Activated naive CD4-positive, alpha-beta T cell treated with anti-CD3 and anti-CD28 coated beads, Interleukin-2, amount 50 U/mL, for 72 hours (primary cell): Measurements from ENCODE around the gene MYO3B. TPM values are rescaled to one million over a fixed set of nuclear protein-coding genes. Genes with fewer than 3 reads are reported as not detected.
"Not testable (repeated sequence)": the region's sequence is repeated elsewhere in the genome, so short reads cannot be mapped to it uniquely, and the experiment has no call there.

ENCODE experiments used
- ATAC-seq, 2 donors: fragments of 150-1000 bp; cut with Tn5 transposase; 2 replicates each; pipeline ENCODE4 v1.10.0; 2021; ENCODE audit warnings: mild to moderate bottlenecking in 2 of 2, moderate library complexity in 2 of 2
- DNase-seq, 2 donors: peaks; one replicate each; pipeline ENCODE4 v3.0.0; 2021 to 2022; ENCODE audit warnings: low spot score in 2 of 2
- H3K27ac Mint-ChIP-seq, 2 donors: one replicate each; pipeline ENCODE4 v1.8.0; 2022; ENCODE audit warnings: mild to moderate bottlenecking in 2 of 2, mixed read lengths in 2 of 2
- H3K36me3 Mint-ChIP-seq, 2 donors: one replicate each; pipeline ENCODE4 v1.8.0; 2022; ENCODE audit warnings: mixed read lengths in 2 of 2
- H3K9me3 Mint-ChIP-seq, 2 donors: one replicate each; pipeline ENCODE4 v1.8.0; 2022; ENCODE audit warnings: mixed read lengths in 2 of 2
- total RNA-seq, 2 donors: library from RNA; stranded (reverse); gene quantifications; one replicate each; pipeline ENCODE4 v1.2.3, GENCODE V29; 2022

MYO3B gene
- total RNA-seq, 2 donors from 2014 or later = 0.18 to 0.27 TPM

- Mint-ChIP-seq H3K36me3 (peaks cover 8 to 12% of the 10 kb centered on the region in 2 donors), H3K27ac (no peak overlapping the region), H3K9me3 (peaks cover 14 to 18% of the 10 kb centered on the region in 2 donors)
- no peak for ATAC-seq
- no peak for DNase-seq
These were observed 13.4 kb downstream of the MYO3B start for GRCh38 chr2:170191166-170191866.

- no peaks in the 10 kb centered on the region for H3K36me3 Mint-ChIP-seq
- ATAC-seq (no peak), DNase-seq (no peak)
- peaks cover 0 to 4% of the 10 kb centered on the region in 2 donors for H3K9me3 Mint-ChIP-seq
- no peak overlapping the region for H3K27ac Mint-ChIP-seq
These were observed 19.0 kb downstream of the MYO3B start for GRCh38 chr2:170196963-170197362.

GRCh38 chr2:170201275-170201674 lies 23.3 kb downstream of the MYO3B start:
- Mint-ChIP-seq H3K36me3 (no peaks in the 10 kb centered on the region), H3K27ac (no peak overlapping the region), H3K9me3 (no peaks in the 10 kb centered on the region)
- DNase-seq = no peak
- ATAC-seq = no peak

GRCh38 chr2:170201734-170202393 lies 23.9 kb downstream of the MYO3B start:
- H3K36me3 Mint-ChIP-seq = no peaks in the 10 kb centered on the region
- DNase-seq (no peak), ATAC-seq (no peak)
- no peaks in the 10 kb centered on the region for H3K9me3 Mint-ChIP-seq
- H3K27ac Mint-ChIP-seq = no peak overlapping the region

- DNase-seq = no peak
- Mint-ChIP-seq H3K36me3 (no peaks in the 10 kb centered on the region), H3K27ac (no peak overlapping the region), H3K9me3 (no peaks in the 10 kb centered on the region)
- ATAC-seq = no peak
These were observed 24.5 kb downstream of the MYO3B start for GRCh38 chr2:170202437-170202836.

- DNase-seq = no peak
- no peak overlapping the region for H3K27ac Mint-ChIP-seq
- no peaks in the 10 kb centered on the region for H3K36me3 Mint-ChIP-seq
- no peaks in the 10 kb centered on the region for H3K9me3 Mint-ChIP-seq
- ATAC-seq = no peak
These were observed 26.5 kb downstream of the MYO3B start for GRCh38 chr2:170204298-170204951.

GRCh38 chr2:170206246-170206645 lies 28.3 kb downstream of the MYO3B start:
- DNase-seq = no peak
- no peak for ATAC-seq
- H3K36me3 Mint-ChIP-seq = peaks cover 0 to 6% of the 10 kb centered on the region in 2 donors
- no peaks in the 10 kb centered on the region for H3K9me3 Mint-ChIP-seq
- no peak overlapping the region for H3K27ac Mint-ChIP-seq

- H3K27ac Mint-ChIP-seq = no peak overlapping the region
- no peak for ATAC-seq
- no peak for DNase-seq
- H3K9me3 Mint-ChIP-seq = no peaks in the 10 kb centered on the region
- peaks cover 0 to 10% of the 10 kb centered on the region in 2 donors for H3K36me3 Mint-ChIP-seq
These were observed 29.0 kb downstream of the MYO3B start for GRCh38 chr2:170206805-170207407.

- H3K9me3 Mint-ChIP-seq = no peaks in the 10 kb centered on the region
- DNase-seq (no peak), ATAC-seq (no peak)
- H3K36me3 Mint-ChIP-seq = peaks cover 0 to 10% of the 10 kb centered on the region in 2 donors
- H3K27ac Mint-ChIP-seq = no peak overlapping the region
These were observed 30.0 kb downstream of the MYO3B start for GRCh38 chr2:170207901-170208300.

- no peaks in the 10 kb centered on the region for H3K9me3 Mint-ChIP-seq
- ATAC-seq (no peak), DNase-seq (no peak)
- no peak overlapping the region for H3K27ac Mint-ChIP-seq
- peaks cover 0 to 10% of the 10 kb centered on the region in 2 donors for H3K36me3 Mint-ChIP-seq
These were observed 31.0 kb downstream of the MYO3B start for GRCh38 chr2:170208967-170209366.

- ATAC-seq = no peak
- DNase-seq = no peak
- no peaks in the 10 kb centered on the region for H3K9me3 Mint-ChIP-seq
- no peak overlapping the region for H3K27ac Mint-ChIP-seq
- H3K36me3 Mint-ChIP-seq = peaks cover 0 to 10% of the 10 kb centered on the region in 2 donors
These were observed 34.8 kb downstream of the MYO3B start for GRCh38 chr2:170212625-170213280.

GRCh38 chr2:170213281-170213625 lies 35.3 kb downstream of the MYO3B start:
- not testable (repeated sequence) for ATAC-seq, H3K9me3 Mint-ChIP-seq, DNase-seq, H3K27ac Mint-ChIP-seq
- H3K36me3 Mint-ChIP-seq = peaks cover 0 to 10% of the 10 kb centered on the region in 2 donors

GRCh38 chr2:170213651-170214050 lies 35.7 kb downstream of the MYO3B start:
- no peak for ATAC-seq
- Mint-ChIP-seq H3K27ac (no peak overlapping the region), H3K36me3 (peaks cover 0 to 10% of the 10 kb centered on the region in 2 donors), H3K9me3 (no peaks in the 10 kb centered on the region)
- no peak for DNase-seq

GRCh38 chr2:170214309-170214948 lies 36.5 kb downstream of the MYO3B start:
- ATAC-seq (no peak), DNase-seq (no peak)
- no peaks in the 10 kb centered on the region for H3K9me3 Mint-ChIP-seq
- peaks cover 0 to 10% of the 10 kb centered on the region in 2 donors for H3K36me3 Mint-ChIP-seq
- H3K27ac Mint-ChIP-seq = no peak overlapping the region

GRCh38 chr2:170215021-170215420 lies 37.1 kb downstream of the MYO3B start:
- DNase-seq (no peak), ATAC-seq (no peak)
- Mint-ChIP-seq H3K36me3 (peaks cover 0 to 10% of the 10 kb centered on the region in 2 donors), H3K9me3 (no peaks in the 10 kb centered on the region), H3K27ac (no peak overlapping the region)

GRCh38 chr2:170216428-170216827 lies 38.5 kb downstream of the MYO3B start:
- no peak for ATAC-seq
- no peak for DNase-seq
- Mint-ChIP-seq H3K36me3 (peaks cover 0 to 2% of the 10 kb centered on the region in 2 donors), H3K27ac (no peak overlapping the region), H3K9me3 (no peaks in the 10 kb centered on the region)
